Stomach (tissue), 9 donors: Measurements from ENCODE around the gene DHTKD1. TPM values are rescaled to one million over a fixed set of nuclear protein-coding genes. Genes with fewer than 3 reads are reported as not detected.

Experiments
- DNase-seq, 2 donors: peaks; one replicate each; pipeline versions ENCODE4 v3.0.0 to v3.0.0-alpha.2; 2013 to 2019
- H3K27ac ChIP-seq, 5 donors: fragments of 200-600 bp in 4 of 5; sonication (generic) in 4 of 5; one replicate each; pipeline ENCODE4 v1.5.1; 2013 to 2019; ENCODE audit warnings: mild to moderate bottlenecking in 1 of 5, moderate library complexity in 1 of 5
- H3K27me3 ChIP-seq, 3 donors: fragments of 200-600 bp; sonication (generic); one replicate each; pipeline ENCODE4 v1.5.1; 2017 to 2019; ENCODE audit warnings: mixed run types in 1 of 3
- H3K36me3 ChIP-seq, 4 donors: fragments of 200-600 bp; sonication (generic); 1 replicate in 3 of 4; 2 replicates in 1 of 4; pipeline ENCODE4 v1.5.1; 2016 to 2019
- H3K4me1 ChIP-seq, 4 donors: fragments of 200-600 bp; sonication (generic); one replicate each; pipeline ENCODE4 v1.5.1; 2016 to 2019
- H3K4me3 ChIP-seq, 4 donors: fragments of 200-600 bp; sonication (generic) in 3 of 4; one replicate each; pipeline ENCODE4 v1.5.1; 2016 to 2019; ENCODE audit warnings: mild to moderate bottlenecking in 1 of 4
- H3K9me3 ChIP-seq, 4 donors: fragments of 200-600 bp; sonication (generic); one replicate each; pipeline ENCODE4 v1.5.1; 2016 to 2019
- EP300 ChIP-seq: sonication (generic); formaldehyde crosslinking; IDR thresholded peaks from one replicate; pipeline ENCODE4 v1.6.1; 2017; ENCODE audit warnings: antibody characterized with exemption
- POLR2A ChIP-seq, 4 donors: fragments of 450-650 bp; IDR thresholded peaks; one replicate each; pipeline ENCODE4 v1.6.1; 2016; ENCODE audit warnings: antibody characterized with exemption in 4 of 4, control low read depth in 2 of 4, mild to moderate bottlenecking in 1 of 4, moderate library complexity in 1 of 4
- POLR2AphosphoS5 ChIP-seq, 3 donors: sonication (generic); formaldehyde crosslinking; IDR thresholded peaks; one replicate each; pipeline ENCODE4 v1.6.1; 2016; ENCODE audit warnings: antibody characterized with exemption in 3 of 3
- WGBS, 5 donors: extraction: QIAGEN DNeasy Blood & Tissue Kit in 3 of 5; methylation state at CpG; one replicate each; pipeline versions ENCODE4 v1.1.5 to v1.1.7; 2013 to 2018; 5-methylcytosine and 5-hydroxymethylcytosine counted together
- intact Hi-C: fragments of 100-400 bp; cut with DNase I; formaldehyde crosslinking; loops from one replicate; pipeline ENCODE4 v1.15.1; 2023; ENCODE audit warnings: low total_unique reads
- polyA plus RNA-seq, 3 donors: library from polyadenylated mRNA; stranded (reverse); fragments of 200-250 nt; gene quantifications; one replicate each; pipeline ENCODE4 v1.2.3, GENCODE V29; 2013
- total RNA-seq, 5 donors: library from RNA; depleted of rRNA; stranded (reverse); fragments of >200 nt; gene quantifications; one replicate each; pipeline versions ENCODE4 v1.1.0 to v1.2.3, GENCODE V29; 2014 to 2016
- TF ChIP-seq, protein P1 (sequence below), 7 experiments: fragments of 450-650 bp in 4 of 7; fragments of 200-600 bp in 3 of 7; sonication (generic) in 3 of 7; IDR thresholded peaks; one replicate each; pipeline ENCODE4 v1.5.1; 2016 to 2019; ENCODE audit warnings: antibody characterized with exemption in 7 of 7, control low read depth in 2 of 7, mild to moderate bottlenecking in 1 of 7
- donor health status: healthy with polysubstance abuse.
- donor health status: Bipolar disorder and iron deficiency.
- donor health status: healthy.

DHTKD1 gene
- total and polyA plus RNA-seq, 8 donors, result 6.4 to 98.2 (median 9.8) TPM

- peaks cover 32 to 99% (median 96%) of the 10 kb centered on the region in 4 donors for H3K36me3 ChIP-seq
- H3K9me3 ChIP-seq, result no peaks in the 10 kb centered on the region
- intact Hi-C loops, result no loop called here
- no peak for DNase-seq
- no peaks in the 10 kb centered on the region for H3K4me1 ChIP-seq
- no peaks in the 10 kb centered on the region for H3K27me3 ChIP-seq
- no peak overlapping the region for H3K27ac ChIP-seq
- TF ChIP-seq POLR2AphosphoS5 (IDR thresholded peaks at IDR 0.05) (no peak), EP300 (no peak), POLR2A (IDR thresholded peaks at IDR 0.05) (no peak)
- TF ChIP-seq, protein P1, sequence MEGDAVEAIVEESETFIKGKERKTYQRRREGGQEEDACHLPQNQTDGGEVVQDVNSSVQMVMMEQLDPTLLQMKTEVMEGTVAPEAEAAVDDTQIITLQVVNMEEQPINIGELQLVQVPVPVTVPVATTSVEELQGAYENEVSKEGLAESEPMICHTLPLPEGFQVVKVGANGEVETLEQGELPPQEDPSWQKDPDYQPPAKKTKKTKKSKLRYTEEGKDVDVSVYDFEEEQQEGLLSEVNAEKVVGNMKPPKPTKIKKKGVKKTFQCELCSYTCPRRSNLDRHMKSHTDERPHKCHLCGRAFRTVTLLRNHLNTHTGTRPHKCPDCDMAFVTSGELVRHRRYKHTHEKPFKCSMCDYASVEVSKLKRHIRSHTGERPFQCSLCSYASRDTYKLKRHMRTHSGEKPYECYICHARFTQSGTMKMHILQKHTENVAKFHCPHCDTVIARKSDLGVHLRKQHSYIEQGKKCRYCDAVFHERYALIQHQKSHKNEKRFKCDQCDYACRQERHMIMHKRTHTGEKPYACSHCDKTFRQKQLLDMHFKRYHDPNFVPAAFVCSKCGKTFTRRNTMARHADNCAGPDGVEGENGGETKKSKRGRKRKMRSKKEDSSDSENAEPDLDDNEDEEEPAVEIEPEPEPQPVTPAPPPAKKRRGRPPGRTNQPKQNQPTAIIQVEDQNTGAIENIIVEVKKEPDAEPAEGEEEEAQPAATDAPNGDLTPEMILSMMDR (IDR thresholded peaks at IDR 0.05), result no peak
- H3K4me3 ChIP-seq, result no peak overlapping the region
Observed at GRCh38 chr10:12111528-12111927, 42.8 kb downstream of the DHTKD1 start.

DNA sequence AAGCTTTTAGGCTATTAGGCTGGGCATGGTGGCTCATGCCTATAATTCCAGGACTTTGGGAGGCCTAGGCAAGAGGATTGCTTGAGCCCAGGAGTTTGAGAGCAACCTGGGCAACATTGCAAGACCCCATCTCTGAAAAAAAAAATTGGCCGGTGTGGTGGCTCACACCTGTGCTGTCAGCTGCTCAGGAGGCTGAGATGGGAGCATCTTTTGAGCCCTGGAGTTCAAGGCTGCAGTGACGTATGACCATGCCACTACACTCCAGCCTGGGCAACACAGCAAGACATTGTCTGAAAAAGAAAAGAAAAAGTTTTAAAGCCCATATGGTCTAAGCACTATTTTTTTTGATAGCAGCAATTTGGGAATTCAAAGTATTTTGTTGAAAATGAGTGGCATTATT lies 44.9 kb downstream of the DHTKD1 start:
- Histone ChIP-seq H3K27ac (no peak overlapping the region), H3K4me3 (no peak overlapping the region), H3K4me1 (no peaks in the 10 kb centered on the region), H3K9me3 (no peaks in the 10 kb centered on the region), H3K36me3 (peaks cover 19 to 98% (median 94%) of the 10 kb centered on the region in 4 donors), H3K27me3 (no peaks in the 10 kb centered on the region)
- TF ChIP-seq POLR2A (IDR thresholded peaks at IDR 0.05), result no peak
- TF ChIP-seq POLR2AphosphoS5 (IDR thresholded peaks at IDR 0.05), result no peak
- no peak for TF ChIP-seq EP300
- TF ChIP-seq, protein P1 (IDR thresholded peaks at IDR 0.05), result no peak
- intact Hi-C loops, result no loop called here
- 91 to 100% (median 95%) methylated on average over 2 of the region's 2 CpGs for WGBS, 5 donors
- DNase-seq, result no peak

DNA sequence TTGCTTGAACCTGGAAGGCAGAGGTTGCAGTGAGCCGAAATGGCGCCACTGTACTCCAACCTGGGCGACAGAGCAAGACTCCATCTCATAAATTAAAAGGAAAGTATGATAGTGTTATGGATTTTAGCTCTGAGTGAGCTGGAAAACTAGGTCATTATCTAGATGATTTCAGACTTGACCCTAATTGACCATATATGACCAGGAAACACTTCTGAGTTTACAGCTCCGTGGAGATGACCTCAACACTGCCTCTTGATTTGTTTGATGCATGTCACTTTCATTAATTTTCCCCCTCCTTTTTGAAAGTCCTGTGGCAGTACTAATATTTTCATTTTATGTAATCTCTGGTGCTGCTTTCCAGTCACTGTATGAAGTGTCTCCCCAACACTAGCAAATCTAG lies 52.9 kb downstream of the DHTKD1 start:
- intact Hi-C loops, result no loop called here
- Histone ChIP-seq H3K36me3 (peaks cover 19 to 71% (median 62%) of the 10 kb centered on the region in 4 donors), H3K4me3 (no peak overlapping the region), H3K9me3 (no peaks in the 10 kb centered on the region), H3K27me3 (no peaks in the 10 kb centered on the region), H3K27ac (no peak overlapping the region), H3K4me1 (no peaks in the 10 kb centered on the region)
- DNase-seq, result no peak
- TF ChIP-seq POLR2A (IDR thresholded peaks at IDR 0.05) (no peak), POLR2AphosphoS5 (IDR thresholded peaks at IDR 0.05) (no peak), EP300 (no peak)
- TF ChIP-seq, protein P1 (IDR thresholded peaks at IDR 0.05), result no peak
- 81 to 89% (median 84%) methylated on average over 4 of the region's 4 CpGs for WGBS, 5 donors

- H3K4me3 ChIP-seq, result peak within 1 kb of the TSS; percentile 95 to 99 (median 99)
- peaks cover under 1 to 19% (median 8%) of the 10 kb centered on the region in 4 donors for H3K36me3 ChIP-seq
- H3K27me3 ChIP-seq, result no peaks in the 10 kb centered on the region
- no peaks in the 10 kb centered on the region for H3K9me3 ChIP-seq
- peak within 1 kb of the TSS; percentile 90 to 98 (median 94) for H3K27ac ChIP-seq
- intact Hi-C loops, result no loop called here
- 0 to 1% (median 0%) methylated on average over 62 to 108 of the region's 108 CpGs for WGBS, 5 donors
- TF ChIP-seq, protein P1 (IDR thresholded peaks at IDR 0.05), result no peak
- peak in 1 of 4 donors; percentile 32 for TF ChIP-seq POLR2A (IDR thresholded peaks at IDR 0.05)
- peak; percentile 22 to 82 (median 68) for TF ChIP-seq POLR2AphosphoS5 (IDR thresholded peaks at IDR 0.05)
- peak; percentile 98 for DNase-seq
- peaks cover 0 to 27% (median 11%) of the 10 kb centered on the region in 4 donors for H3K4me1 ChIP-seq
Observed at GRCh38 chr10:12129222-12130111, 60.7 kb downstream of the DHTKD1 start, which contains the start of gene SEC61A2. SEC61A2 (plus strand) TSS chr10:12129677; CDS start chr10:12129788, 111 bp downstream.
